Panc1 (cell line): ENCODE results near the gene DNASE1L3. TPM values are rescaled to one million over a fixed set of nuclear protein-coding genes. Genes with fewer than 3 reads are reported as not detected.
"Not testable (repeated sequence)": the region's sequence is repeated elsewhere in the genome, so short reads cannot be mapped to it uniquely, and the experiment has no call there.

Experiments
- ATAC-seq: fragments of 200-7000 bp; cut with Tn5 transposase; 2 replicates; pipeline ENCODE4 v1.9.1; 2020; ENCODE audit warnings: mild to moderate bottlenecking, moderate library complexity
- BruUV-seq: library from RNA; stranded (reverse); fragments of 400-500 nt; replicated peaks from 2 replicates; lab custom pipeline; 2021; lab: Mats Ljungman, UMichigan
- CTCF ChIA-PET: fragments of 300-600 bp; sonication (Branson Sonifier 250); formaldehyde crosslinking; loops from one replicate; lab custom pipeline; 2022; ENCODE audit warnings: antibody characterized with exemption; lab: Charles Lee
- POLR2A ChIA-PET: fragments of 300-600 bp; sonication (Branson Sonifier 250); formaldehyde crosslinking; loops from one replicate; lab custom pipeline; 2022; ENCODE audit warnings: antibody characterized with exemption; lab: Charles Lee
- DNase-seq: peaks from one replicate; pipeline ENCODE4 v3.0.0-alpha.2; 2010; ENCODE audit warnings: low read depth, low spot score
- H3K27ac ChIP-seq: 2 replicates; pipeline ENCODE4 v1.5.1; 2011; ENCODE audit warnings: mild to moderate bottlenecking, low read length, inconsistent platforms
- H3K27me3 ChIP-seq: fragments of 200-500 bp; sonication (Bioruptor generic); 2 replicates; pipeline ENCODE4 v1.6.0; 2014; ENCODE audit warnings: low read length, inconsistent platforms; ENCODE audit not compliant: control insufficient read depth, insufficient read depth
- H3K36me3 ChIP-seq: fragments of 200-500 bp; sonication (Bioruptor generic); 2 replicates; pipeline ENCODE4 v1.5.1; 2014; ENCODE audit warnings: inconsistent platforms, mild to moderate bottlenecking, low read length, moderate library complexity; ENCODE audit not compliant: control insufficient read depth, insufficient read depth
- H3K4me1 ChIP-seq: 2 replicates; pipeline ENCODE4 v1.5.1; 2011; ENCODE audit warnings: inconsistent platforms, mild to moderate bottlenecking, low read length, moderate library complexity; ENCODE audit not compliant: control insufficient read depth, insufficient read depth
- H3K4me3 ChIP-seq, 2 experiments: 2 replicates each; pipeline ENCODE4 v1.5.1; 2011 to 2012; ENCODE audit warnings: low read depth in 2 of 2, low read length in 2 of 2, mild to moderate bottlenecking in 2 of 2, inconsistent platforms in 1 of 2, moderate library complexity in 1 of 2
- H3K9me3 ChIP-seq: fragments of 200-500 bp; sonication (Bioruptor generic); 2 replicates; pipeline ENCODE4 v1.5.1; 2014; ENCODE audit warnings: low read depth, mild to moderate bottlenecking, inconsistent platforms, low read length, moderate library complexity; ENCODE audit not compliant: control insufficient read depth, insufficient read depth
- POLR2AphosphoS5 ChIP-seq: IDR thresholded peaks from 2 replicates; pipeline ENCODE4 v1.6.1; 2012; ENCODE audit warnings: mild to moderate bottlenecking, low read depth, low read length, moderate library complexity
- SIN3A ChIP-seq: IDR thresholded peaks from 2 replicates; pipeline ENCODE4 v1.6.1; 2012; ENCODE audit warnings: low read depth, mild to moderate bottlenecking, low read length, moderate library complexity, borderline replicate concordance; ENCODE audit not compliant: insufficient read depth
- TCF7L2 ChIP-seq: IDR thresholded peaks from 2 replicates; pipeline ENCODE4 v1.6.1; 2011; ENCODE audit warnings: mild to moderate bottlenecking, low read depth, low read length, inconsistent platforms
- in situ Hi-C: cut with HindIII; loops from 2 replicates; pipeline ENCODE4 v1.10.0; 2016; ENCODE audit warnings: low sequenced_read_pairs, low pct_unique_long_range_greater_than_20kb
- intact Hi-C: fragments of 100-400 bp; cut with micrococcal nuclease; formaldehyde crosslinking; loops from one replicate; pipeline ENCODE4 v1.10.0; 2022; ENCODE audit not compliant: unreplicated experiment
- total RNA-seq: library from RNA; stranded (reverse); gene quantifications from one replicate; pipeline ENCODE4 v1.2.1, GENCODE V29; 2021; ENCODE audit not compliant: unreplicated experiment
- TF ChIP-seq, protein P1 (sequence below), 2 experiments: IDR thresholded peaks; 2 replicates each; pipeline ENCODE4 v1.6.1; 2011 to 2012; ENCODE audit warnings: low read depth in 2 of 2, control low read depth in 1 of 2, low read length in 1 of 2, mild to moderate bottlenecking in 1 of 2, moderate library complexity in 1 of 2; ENCODE audit not compliant: insufficient read depth in 1 of 2
- TF ChIP-seq, protein P2 (sequence below): fragments of 450-650 bp; IDR thresholded peaks from 2 replicates; pipeline ENCODE4 v1.5.1; 2017; ENCODE audit warnings: mild to moderate bottlenecking

DNASE1L3 gene
- total RNA-seq, 1 experiment from 2014 or later = not detected

DNA sequence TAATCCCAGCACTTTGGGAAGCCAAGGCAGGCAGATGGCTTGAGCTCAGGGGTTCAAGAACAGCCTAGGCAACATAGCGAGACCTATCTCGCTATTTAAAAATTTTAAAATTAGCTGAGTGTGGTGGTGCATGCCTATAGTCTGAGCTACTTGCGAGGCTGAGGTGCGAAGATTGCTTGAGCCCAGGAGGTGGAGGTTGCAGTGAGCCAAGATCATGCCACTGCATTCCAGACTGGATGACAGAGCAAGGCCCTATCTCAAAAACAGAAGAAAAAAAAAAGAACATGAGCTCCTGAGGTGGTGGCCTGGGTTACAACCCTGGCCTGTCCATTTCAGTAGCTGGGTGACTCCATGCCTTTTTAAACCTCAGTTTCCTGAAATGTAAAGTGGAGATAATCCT lies 7.2 kb downstream of the DNASE1L3 start:
- CTCF ChIA-PET = no interaction called here
- no peak overlapping the region for H3K4me3 ChIP-seq
- DNase-seq (no peak), ATAC-seq (no peak)
- no peak overlapping the region for H3K27ac ChIP-seq
- POLR2A ChIA-PET = interaction anchor here (0.7 kb wide), 1 partner anchor 349 kb away, joined by 3 read pairs; no protein-coding TSS in a partner anchor
- H3K4me1 ChIP-seq = no peaks in the 10 kb centered on the region
- no peak for TF ChIP-seq SIN3A
- TF ChIP-seq TCF7L2 = no peak
- TF ChIP-seq, protein P1, sequence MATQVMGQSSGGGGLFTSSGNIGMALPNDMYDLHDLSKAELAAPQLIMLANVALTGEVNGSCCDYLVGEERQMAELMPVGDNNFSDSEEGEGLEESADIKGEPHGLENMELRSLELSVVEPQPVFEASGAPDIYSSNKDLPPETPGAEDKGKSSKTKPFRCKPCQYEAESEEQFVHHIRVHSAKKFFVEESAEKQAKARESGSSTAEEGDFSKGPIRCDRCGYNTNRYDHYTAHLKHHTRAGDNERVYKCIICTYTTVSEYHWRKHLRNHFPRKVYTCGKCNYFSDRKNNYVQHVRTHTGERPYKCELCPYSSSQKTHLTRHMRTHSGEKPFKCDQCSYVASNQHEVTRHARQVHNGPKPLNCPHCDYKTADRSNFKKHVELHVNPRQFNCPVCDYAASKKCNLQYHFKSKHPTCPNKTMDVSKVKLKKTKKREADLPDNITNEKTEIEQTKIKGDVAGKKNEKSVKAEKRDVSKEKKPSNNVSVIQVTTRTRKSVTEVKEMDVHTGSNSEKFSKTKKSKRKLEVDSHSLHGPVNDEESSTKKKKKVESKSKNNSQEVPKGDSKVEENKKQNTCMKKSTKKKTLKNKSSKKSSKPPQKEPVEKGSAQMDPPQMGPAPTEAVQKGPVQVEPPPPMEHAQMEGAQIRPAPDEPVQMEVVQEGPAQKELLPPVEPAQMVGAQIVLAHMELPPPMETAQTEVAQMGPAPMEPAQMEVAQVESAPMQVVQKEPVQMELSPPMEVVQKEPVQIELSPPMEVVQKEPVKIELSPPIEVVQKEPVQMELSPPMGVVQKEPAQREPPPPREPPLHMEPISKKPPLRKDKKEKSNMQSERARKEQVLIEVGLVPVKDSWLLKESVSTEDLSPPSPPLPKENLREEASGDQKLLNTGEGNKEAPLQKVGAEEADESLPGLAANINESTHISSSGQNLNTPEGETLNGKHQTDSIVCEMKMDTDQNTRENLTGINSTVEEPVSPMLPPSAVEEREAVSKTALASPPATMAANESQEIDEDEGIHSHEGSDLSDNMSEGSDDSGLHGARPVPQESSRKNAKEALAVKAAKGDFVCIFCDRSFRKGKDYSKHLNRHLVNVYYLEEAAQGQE (IDR thresholded peaks at IDR 0.05; ENCODE audit: insufficient read depth in 1 of 2, low read depth in 2 of 2, low read length in 1 of 2) = no peak
- TF ChIP-seq, protein P2, sequence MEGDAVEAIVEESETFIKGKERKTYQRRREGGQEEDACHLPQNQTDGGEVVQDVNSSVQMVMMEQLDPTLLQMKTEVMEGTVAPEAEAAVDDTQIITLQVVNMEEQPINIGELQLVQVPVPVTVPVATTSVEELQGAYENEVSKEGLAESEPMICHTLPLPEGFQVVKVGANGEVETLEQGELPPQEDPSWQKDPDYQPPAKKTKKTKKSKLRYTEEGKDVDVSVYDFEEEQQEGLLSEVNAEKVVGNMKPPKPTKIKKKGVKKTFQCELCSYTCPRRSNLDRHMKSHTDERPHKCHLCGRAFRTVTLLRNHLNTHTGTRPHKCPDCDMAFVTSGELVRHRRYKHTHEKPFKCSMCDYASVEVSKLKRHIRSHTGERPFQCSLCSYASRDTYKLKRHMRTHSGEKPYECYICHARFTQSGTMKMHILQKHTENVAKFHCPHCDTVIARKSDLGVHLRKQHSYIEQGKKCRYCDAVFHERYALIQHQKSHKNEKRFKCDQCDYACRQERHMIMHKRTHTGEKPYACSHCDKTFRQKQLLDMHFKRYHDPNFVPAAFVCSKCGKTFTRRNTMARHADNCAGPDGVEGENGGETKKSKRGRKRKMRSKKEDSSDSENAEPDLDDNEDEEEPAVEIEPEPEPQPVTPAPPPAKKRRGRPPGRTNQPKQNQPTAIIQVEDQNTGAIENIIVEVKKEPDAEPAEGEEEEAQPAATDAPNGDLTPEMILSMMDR = no peak
- no peak for TF ChIP-seq POLR2AphosphoS5
- intact Hi-C loops (no loop called here), in situ Hi-C loops (no loop called here)
- H3K27me3 ChIP-seq = no peaks in the 10 kb centered on the region
- H3K9me3 ChIP-seq = no peaks in the 10 kb centered on the region
- no peaks in the 10 kb centered on the region for H3K36me3 ChIP-seq
- no TSS peak for BruUV-seq

DNA sequence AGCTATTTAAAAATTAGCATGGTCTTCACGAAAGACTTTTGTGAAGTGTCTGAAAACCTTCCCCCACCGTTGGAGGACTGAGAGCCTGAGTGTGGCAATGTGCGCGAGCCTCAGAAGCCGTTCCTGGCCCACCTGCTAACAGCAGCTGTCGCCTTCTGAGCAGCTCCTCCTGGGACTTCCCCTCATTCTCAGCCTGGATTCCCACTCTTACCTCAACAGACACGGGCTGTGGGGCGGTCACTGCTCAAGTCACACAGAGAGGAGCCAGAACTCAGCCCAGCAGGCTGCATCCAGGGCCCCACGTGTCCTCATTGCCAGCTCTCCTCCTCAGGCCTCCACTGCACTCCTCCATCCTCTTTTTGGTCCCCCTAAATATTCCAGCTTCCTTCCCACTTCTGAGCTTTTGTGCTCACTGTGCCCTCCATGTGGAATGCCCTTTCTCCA lies 7.8 kb downstream of the DNASE1L3 start:
- Histone ChIP-seq H3K36me3 (no peaks in the 10 kb centered on the region), H3K9me3 (no peaks in the 10 kb centered on the region), H3K4me1 (no peaks in the 10 kb centered on the region), H3K4me3 (no peak overlapping the region), H3K27me3 (no peaks in the 10 kb centered on the region), H3K27ac (no peak overlapping the region)
- DNase-seq = no peak
- in situ Hi-C loops = no loop called here
- no peak for ATAC-seq
- ChIA-PET CTCF (no interaction called here), POLR2A (interaction anchor here (0.7 kb wide), 1 partner anchor 348 kb away, joined by 3 read pairs; no protein-coding TSS in a partner anchor)
- BruUV-seq = no TSS peak
- TF ChIP-seq, protein P2 = no peak
- intact Hi-C loops = no loop called here

DNA sequence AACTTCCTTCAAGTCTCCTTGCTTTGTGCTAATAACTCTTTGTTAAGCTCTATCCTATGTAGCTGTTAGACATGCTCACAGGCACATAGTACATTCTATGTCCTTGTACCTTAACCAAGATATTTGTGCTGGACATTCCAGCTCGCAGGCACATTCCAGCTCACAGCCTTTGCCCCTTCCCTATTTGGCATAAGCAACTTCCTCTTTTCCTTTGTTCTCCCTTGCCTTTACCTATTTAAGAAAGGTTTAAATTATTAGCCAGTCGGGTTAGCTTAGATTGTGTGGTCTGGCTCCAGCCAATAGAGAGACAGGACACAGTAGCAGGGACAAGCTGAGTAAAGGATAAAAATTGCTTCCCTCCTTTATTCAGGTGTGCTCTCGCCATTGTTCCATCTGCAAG lies 9.3 kb downstream of the DNASE1L3 start:
- H3K4me3 ChIP-seq, H3K27me3 ChIP-seq, DNase-seq, H3K27ac ChIP-seq, intact Hi-C loops, in situ Hi-C loops, H3K9me3 ChIP-seq, H3K36me3 ChIP-seq, ATAC-seq, H3K4me1 ChIP-seq, POLR2A ChIA-PET, BruUV-seq: not testable (repeated sequence)
- CTCF ChIA-PET = interaction anchor here (0.6 kb wide), 1 partner anchor 187 kb away, joined by 3 read pairs; no protein-coding TSS in a partner anchor
